Measurements from ENCODE around the gene FIG4. TPM values are rescaled to one million over a fixed set of nuclear protein-coding genes. Genes with fewer than 3 reads are reported as not detected.

Gene FIG4
- total and polyA plus RNA-seq, 8 donors = 18.0 to 24.5 (median 19.0) TPM

- no peak overlapping the region for H3K4me3 ChIP-seq
- no peaks in the 10 kb centered on the region for H3K27me3 ChIP-seq
- no peak for TF ChIP-seq CTCF (IDR thresholded peaks at IDR 0.05)
- H3K27ac ChIP-seq = no peak overlapping the region
- peaks cover 0 to 11% of the 10 kb centered on the region in 2 donors for H3K36me3 ChIP-seq
- no peaks in the 10 kb centered on the region for H3K4me1 ChIP-seq
- peaks cover 0 to 19% of the 10 kb centered on the region in 2 donors for H3K9me3 ChIP-seq
- ATAC-seq = no peak
- DNase-seq = peak in 2 of 4 donors; percentile 3 to 13
- intact Hi-C loops (cut with DNase I) = no loop called here
Measured at GRCh38 chr6:109834131-109834530, 143.0 kb downstream of the FIG4 start.

GRCh38 chr6:109834595-109835437, 143.7 kb downstream of the FIG4 start:
- intact Hi-C loops (cut with DNase I) = no loop called here
- no peak overlapping the region for H3K4me3 ChIP-seq
- no peaks in the 10 kb centered on the region for H3K4me1 ChIP-seq
- peaks cover 0 to 11% of the 10 kb centered on the region in 2 donors for H3K36me3 ChIP-seq
- ATAC-seq (no peak), DNase-seq (no peak)
- H3K27ac ChIP-seq = no peak overlapping the region
- no peaks in the 10 kb centered on the region for H3K27me3 ChIP-seq
- peaks cover 0 to 16% of the 10 kb centered on the region in 2 donors for H3K9me3 ChIP-seq
- no peak for TF ChIP-seq CTCF (IDR thresholded peaks at IDR 0.05)

GRCh38 chr6:109840034-109840433, 148.9 kb downstream of the FIG4 start:
- H3K36me3 ChIP-seq = no peaks in the 10 kb centered on the region
- no peak for TF ChIP-seq CTCF (IDR thresholded peaks at IDR 0.05)
- no peak for DNase-seq
- no peaks in the 10 kb centered on the region for H3K27me3 ChIP-seq
- no peak overlapping the region for H3K4me3 ChIP-seq
- no peak for ATAC-seq
- H3K9me3 ChIP-seq = no peaks in the 10 kb centered on the region
- intact Hi-C loops (cut with DNase I) = no loop called here
- no peaks in the 10 kb centered on the region for H3K4me1 ChIP-seq
- H3K27ac ChIP-seq = no peak overlapping the region

- H3K9me3 ChIP-seq = no peaks in the 10 kb centered on the region
- intact Hi-C loops (cut with DNase I) = no loop called here
Measured at GRCh38 chr6:109840796-109841195, 149.7 kb downstream of the FIG4 start.

More at GRCh38 chr6:109840796-109841195, 149.7 kb downstream of the FIG4 start:
- no peaks in the 10 kb centered on the region for H3K36me3 ChIP-seq
- H3K27ac ChIP-seq = no peak overlapping the region
- H3K27me3 ChIP-seq = no peaks in the 10 kb centered on the region
- DNase-seq (no peak), ATAC-seq (no peak)
- no peak for TF ChIP-seq CTCF (IDR thresholded peaks at IDR 0.05)
- H3K4me3 ChIP-seq = no peak overlapping the region
- H3K4me1 ChIP-seq = no peaks in the 10 kb centered on the region

Measured in left lung (tissue), 10 donors.